Keratinocyte (primary cell): ENCODE results near the gene SLC25A34.

ENCODE experiments used
- EZH2 ChIP-seq: IDR thresholded peaks from one replicate; pipeline ENCODE4 v1.6.1; 2012; ENCODE audit warnings: inconsistent platforms, mild to moderate bottlenecking, low read length, moderate library complexity
- TF ChIP-seq, protein P1 (sequence below), 3 experiments: IDR thresholded peaks in 1 of 3; conservative IDR thresholded peaks in 1 of 3; optimal IDR thresholded peaks in 1 of 3; 2 replicates in 2 of 3; 3 replicates in 1 of 3; pipeline versions ENCODE3 to v1.5.1; 2011; ENCODE audit warnings: low read length in 3 of 3, mild to moderate bottlenecking in 3 of 3, moderate library complexity in 2 of 3, control low read depth in 1 of 3, inconsistent platforms in 1 of 3; ENCODE audit not compliant: insufficient read depth in 2 of 3; ENCODE audit errors: extremely low read depth in 1 of 3

DNA sequence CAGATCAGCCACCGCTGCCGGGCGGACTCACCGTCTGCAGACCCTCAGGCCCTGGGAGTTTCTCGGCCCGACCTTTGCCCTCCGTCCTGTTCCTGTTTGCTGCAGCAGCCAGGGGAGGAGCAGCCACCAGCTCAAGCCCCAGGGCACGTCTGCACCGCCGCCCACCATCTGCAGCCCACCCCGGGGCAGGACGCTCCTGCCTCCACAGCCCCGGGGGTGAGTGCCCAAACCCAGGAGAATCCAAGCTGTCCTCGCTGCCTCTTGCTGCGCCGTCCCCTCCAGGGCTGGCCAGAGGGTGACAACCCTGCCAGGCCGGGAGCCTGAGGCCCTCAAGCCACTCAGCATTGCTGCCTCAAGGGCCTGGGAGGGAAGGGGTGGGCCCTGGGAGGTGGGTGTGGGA lies 1.2 kb upstream of the SLC25A34 start:
- TF ChIP-seq, protein P1, sequence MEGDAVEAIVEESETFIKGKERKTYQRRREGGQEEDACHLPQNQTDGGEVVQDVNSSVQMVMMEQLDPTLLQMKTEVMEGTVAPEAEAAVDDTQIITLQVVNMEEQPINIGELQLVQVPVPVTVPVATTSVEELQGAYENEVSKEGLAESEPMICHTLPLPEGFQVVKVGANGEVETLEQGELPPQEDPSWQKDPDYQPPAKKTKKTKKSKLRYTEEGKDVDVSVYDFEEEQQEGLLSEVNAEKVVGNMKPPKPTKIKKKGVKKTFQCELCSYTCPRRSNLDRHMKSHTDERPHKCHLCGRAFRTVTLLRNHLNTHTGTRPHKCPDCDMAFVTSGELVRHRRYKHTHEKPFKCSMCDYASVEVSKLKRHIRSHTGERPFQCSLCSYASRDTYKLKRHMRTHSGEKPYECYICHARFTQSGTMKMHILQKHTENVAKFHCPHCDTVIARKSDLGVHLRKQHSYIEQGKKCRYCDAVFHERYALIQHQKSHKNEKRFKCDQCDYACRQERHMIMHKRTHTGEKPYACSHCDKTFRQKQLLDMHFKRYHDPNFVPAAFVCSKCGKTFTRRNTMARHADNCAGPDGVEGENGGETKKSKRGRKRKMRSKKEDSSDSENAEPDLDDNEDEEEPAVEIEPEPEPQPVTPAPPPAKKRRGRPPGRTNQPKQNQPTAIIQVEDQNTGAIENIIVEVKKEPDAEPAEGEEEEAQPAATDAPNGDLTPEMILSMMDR (optimal IDR thresholded peaks at IDR 0.05 in 1 of 3, IDR thresholded peaks at IDR 0.05 in 1 of 3, conservative IDR thresholded peaks at IDR 0.05 in 1 of 3; ENCODE audit: extremely low read depth in 1 of 3, insufficient read depth in 2 of 3, low read length in 3 of 3) = no peak
- TF ChIP-seq EZH2 = no peak
